ENCODE data around the gene IRGQ. TPM values are rescaled to one million over a fixed set of nuclear protein-coding genes. Genes with fewer than 3 reads are reported as not detected.

The IRGQ gene
- total RNA-seq, 1 donor from 2014 or later: 13.1 TPM

GRCh38 chr19:43641333-43641732 is 45.4 kb upstream of the IRGQ start:
- POLR2A ChIA-PET: interaction anchor here (0.6 kb wide), 1 partner anchor 12 kb away, joined by 6 read pairs; no protein-coding TSS in a partner anchor
- DNase-seq: no peak
- no peak overlapping the region for H3K27ac Mint-ChIP-seq
- TF ChIP-seq CTCF (IDR thresholded peaks at IDR 0.05): no peak
- intact Hi-C loops (cut with micrococcal nuclease): no loop called here
- no peak for ATAC-seq (ENCODE audit: low read depth)
- H3K27me3 Mint-ChIP-seq: peaks cover 31% of the 10 kb centered on the region
- CTCF ChIA-PET: no interaction called here
- peaks cover 1% of the 10 kb centered on the region for H3K9me3 Mint-ChIP-seq
- H3K36me3 Mint-ChIP-seq (ENCODE audit: low read depth): no peaks in the 10 kb centered on the region
- H3K4me3 Mint-ChIP-seq: peak overlapping the region; percentile 52
- peaks cover 19% of the 10 kb centered on the region for H3K4me1 Mint-ChIP-seq

- Mint-ChIP-seq H3K9me3 (no peaks in the 10 kb centered on the region), H3K36me3 (ENCODE audit: low read depth) (no peaks in the 10 kb centered on the region), H3K27ac (no peak overlapping the region), H3K4me3 (peak overlapping the region; percentile 79), H3K4me1 (peaks cover 19% of the 10 kb centered on the region), H3K27me3 (peaks cover 31% of the 10 kb centered on the region)
- POLR2A ChIA-PET: no interaction called here
- no peak for ATAC-seq (ENCODE audit: low read depth)
- CTCF ChIA-PET: interaction anchor here (0.7 kb wide), 1 partner anchor 169 kb away, joined by 4 read pairs; no protein-coding TSS in a partner anchor
- intact Hi-C loops (cut with micrococcal nuclease): no loop called here
- no peak for DNase-seq
- no peak for TF ChIP-seq CTCF (IDR thresholded peaks at IDR 0.05)
Measured at GRCh38 chr19:43640424-43640757, 44.5 kb upstream of the IRGQ start.

- intact Hi-C loops (cut with micrococcal nuclease): loop anchor here (5.0 kb wide), 1 partner anchor 42 kb away; the partner anchor contains the start of genes IRGQ and ZNF576
- peaks cover 23% of the 10 kb centered on the region for H3K4me1 Mint-ChIP-seq
- ATAC-seq (ENCODE audit: low read depth) (peak; percentile 85), DNase-seq (peak; percentile 49)
- H3K36me3 Mint-ChIP-seq (ENCODE audit: low read depth): no peaks in the 10 kb centered on the region
- peaks cover 34% of the 10 kb centered on the region for H3K27me3 Mint-ChIP-seq
- peak within 1 kb of the TSS; percentile 80 for H3K4me3 Mint-ChIP-seq
- POLR2A ChIA-PET: no interaction called here
- H3K9me3 Mint-ChIP-seq: no peaks in the 10 kb centered on the region
- no peak for TF ChIP-seq CTCF (IDR thresholded peaks at IDR 0.05)
- CTCF ChIA-PET: interaction anchor here (0.7 kb wide), 1 partner anchor 170 kb away, joined by 4 read pairs; no protein-coding TSS in a partner anchor
- no peak within 1 kb of the TSS for H3K27ac Mint-ChIP-seq
Measured at GRCh38 chr19:43639519-43640423, 43.8 kb upstream of the IRGQ start, which contains the start of gene CADM4. Gene CADM4, minus strand, starts transcription at chr19:43639850. Its CDS starts 60 bp downstream, at chr19:43639790.

GRCh38 chr19:43638995-43639518 is 43.1 kb upstream of the IRGQ start:
- H3K9me3 Mint-ChIP-seq: no peaks in the 10 kb centered on the region
- H3K4me3 Mint-ChIP-seq: peak overlapping the region; percentile 80
- ATAC-seq (ENCODE audit: low read depth) (no peak), DNase-seq (no peak)
- TF ChIP-seq CTCF (IDR thresholded peaks at IDR 0.05): no peak
- peaks cover 34% of the 10 kb centered on the region for H3K27me3 Mint-ChIP-seq
- intact Hi-C loops (cut with micrococcal nuclease): loop anchor here (5.0 kb wide), 1 partner anchor 42 kb away; the partner anchor contains the start of genes IRGQ and ZNF576
- H3K27ac Mint-ChIP-seq: no peak overlapping the region
- ChIA-PET POLR2A (no interaction called here), CTCF (no interaction called here)
- H3K4me1 Mint-ChIP-seq: peaks cover 23% of the 10 kb centered on the region
- no peaks in the 10 kb centered on the region for H3K36me3 Mint-ChIP-seq (ENCODE audit: low read depth)

Data from activated B cell treated with CpG ODN at 0.5 μM for 24 hours (primary cell).